ENCODE results near the gene SP2.
A peak's percentile ranks its signal among the peaks of the same experiment; 100 is the strongest.

The SP2 gene

DNA sequence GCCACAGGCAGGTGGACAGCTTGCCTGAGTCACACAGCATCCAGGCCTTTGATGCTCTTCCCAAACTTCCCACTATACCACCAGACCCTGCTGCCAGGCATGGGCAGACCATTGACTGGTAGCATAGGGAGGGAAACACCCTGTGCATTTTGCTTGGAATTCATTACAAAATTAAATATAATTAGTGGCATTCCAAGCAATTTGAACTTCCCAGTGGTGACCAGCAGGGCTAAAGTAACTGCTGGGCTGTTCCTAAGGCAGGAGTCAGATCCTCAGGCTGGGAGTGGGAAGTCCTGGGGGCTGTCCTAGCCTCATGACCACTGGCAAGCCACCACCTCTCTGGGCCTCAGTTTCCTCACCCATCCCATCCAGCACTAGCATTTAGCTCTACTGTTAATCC, 57.9 kb downstream of the SP2 start:
- FAIRE-seq, result no peak

DNA sequence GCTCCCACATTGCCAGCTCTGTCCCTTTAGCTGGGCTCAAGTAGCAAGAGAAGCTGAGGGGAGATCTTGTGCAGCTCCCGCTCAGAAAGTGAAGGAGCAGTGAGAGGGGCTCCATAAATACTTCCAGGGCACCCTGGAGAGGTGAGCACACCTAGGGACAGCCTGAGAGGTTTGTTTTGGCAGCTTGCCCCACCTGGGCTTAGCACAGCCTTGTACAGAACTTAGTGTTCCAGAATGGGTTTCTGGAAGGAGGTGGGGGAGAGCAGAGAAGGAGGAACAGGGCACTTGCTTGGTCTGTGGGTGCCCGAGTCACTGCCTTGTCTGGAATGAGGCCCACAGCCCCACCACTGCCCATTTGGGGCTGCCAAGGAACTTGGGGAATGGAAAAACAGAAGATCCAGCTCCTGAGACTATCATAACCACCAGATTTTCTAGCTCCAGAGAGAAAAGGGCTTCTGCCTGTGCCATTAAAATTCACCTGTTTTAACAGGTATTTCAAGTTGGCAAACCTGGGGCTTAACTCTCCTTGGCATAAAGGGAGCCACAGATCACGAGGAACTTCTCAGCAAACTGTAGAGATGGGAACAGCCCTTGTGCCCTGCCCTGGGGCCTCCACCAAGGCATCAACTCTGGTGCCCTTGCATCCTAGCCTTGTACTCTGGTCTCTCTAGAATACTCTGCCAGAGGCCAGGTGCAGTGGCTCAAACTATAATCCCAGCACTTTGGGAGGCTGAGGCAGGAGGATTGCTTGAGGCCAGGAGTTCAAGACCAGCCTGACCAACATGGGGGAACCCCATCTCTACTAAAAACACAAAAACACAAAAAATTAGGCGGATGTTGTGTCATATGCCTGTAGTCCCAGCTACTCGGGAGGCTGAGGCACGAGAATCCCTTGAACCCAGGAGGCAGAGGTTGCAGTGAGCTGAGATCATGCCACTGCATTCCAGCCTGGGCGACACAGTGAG, 59.7 kb downstream of the SP2 start:
- FAIRE-seq, result no peak

DNA sequence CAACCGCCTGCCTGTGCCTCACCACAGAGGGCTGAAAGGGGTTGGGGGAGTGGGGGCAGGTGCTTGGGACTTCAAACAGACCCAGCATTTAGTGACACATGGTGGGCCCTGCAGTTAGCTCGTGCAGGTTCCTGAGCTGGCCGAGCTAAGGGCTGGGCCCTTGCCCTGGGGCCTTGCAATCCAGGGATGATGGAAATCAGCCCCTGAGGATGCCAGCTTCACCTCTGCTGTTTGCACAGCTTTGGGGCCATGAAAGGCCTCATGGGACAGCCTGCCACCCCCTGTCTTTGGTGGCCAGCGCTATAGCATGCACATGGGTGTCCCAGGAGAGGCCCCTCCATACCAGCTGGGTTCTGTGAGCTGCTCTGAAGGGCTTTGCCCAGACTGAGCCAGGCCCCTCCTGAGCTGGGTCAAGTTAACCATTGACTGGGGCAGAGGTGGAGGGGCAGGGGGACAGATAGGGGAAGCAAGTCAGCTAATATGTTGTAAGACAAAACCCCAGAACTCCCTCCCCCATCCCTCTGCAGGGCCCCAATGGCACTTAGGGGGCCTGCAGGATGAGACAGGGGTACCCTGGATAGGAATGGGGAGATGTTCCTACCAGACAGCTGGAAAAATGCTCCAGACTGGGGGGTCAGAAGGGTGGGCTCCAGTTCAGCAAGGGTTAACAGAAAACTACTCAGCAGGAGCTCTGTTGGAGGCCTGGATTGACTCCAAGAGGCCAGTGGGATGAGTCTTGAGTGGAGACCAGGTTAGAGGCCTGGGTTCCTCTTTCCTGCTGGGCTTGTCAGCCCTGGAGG, 61.0 kb downstream of the SP2 start:
- FAIRE-seq, result no peak

DNA sequence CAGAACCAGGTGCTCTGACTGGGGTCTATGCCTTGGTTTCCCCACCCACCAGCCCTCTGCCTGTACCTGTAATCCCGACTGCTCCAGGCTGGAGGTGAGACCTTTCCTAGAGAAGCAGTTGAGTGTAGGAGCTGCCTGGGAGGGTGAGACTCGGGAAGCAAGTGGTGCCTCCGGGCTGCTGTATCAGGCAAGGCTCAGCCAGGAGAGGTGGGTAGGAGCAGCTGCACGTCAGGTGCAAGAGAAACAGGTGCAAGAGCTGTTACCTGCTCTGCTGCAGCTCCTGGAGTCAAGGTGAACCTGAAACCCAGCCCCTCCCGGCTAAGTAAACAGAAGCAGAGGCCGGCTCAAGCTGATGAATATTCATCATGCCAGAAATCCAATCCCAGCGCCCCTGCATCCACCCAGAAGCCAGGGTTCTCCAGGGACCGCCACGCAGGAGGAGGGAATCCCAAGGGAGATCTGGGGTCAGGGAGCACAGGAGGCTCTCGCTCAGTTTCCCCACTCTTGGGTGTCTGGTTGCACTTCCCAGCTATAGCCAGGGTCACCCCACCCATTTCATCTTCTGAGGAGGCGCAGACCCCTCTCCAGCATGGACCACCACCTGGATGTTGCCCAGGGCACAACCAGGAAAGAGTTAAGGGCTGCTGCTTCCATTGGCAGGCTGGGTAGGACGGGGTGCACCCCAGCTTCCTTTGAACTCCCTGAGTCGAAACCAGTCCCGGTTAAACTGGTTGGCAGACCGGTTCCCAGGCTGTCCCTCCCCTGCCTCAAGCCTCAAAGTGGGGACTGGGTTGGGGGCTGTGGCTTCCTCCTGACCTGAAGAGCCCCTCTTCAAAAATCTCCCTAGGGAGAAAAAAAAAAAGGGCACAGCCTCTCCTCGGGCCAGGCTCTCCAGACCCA, 61.8 kb downstream of the SP2 start, which contains the start of gene PRR15L:
Gene PRR15L (minus strand): TSS at position 293 of the 900 bp plus-strand sequence. CDS start 4,649 bp downstream, outside the sequence.
- FAIRE-seq, result peak; percentile 43

DNA sequence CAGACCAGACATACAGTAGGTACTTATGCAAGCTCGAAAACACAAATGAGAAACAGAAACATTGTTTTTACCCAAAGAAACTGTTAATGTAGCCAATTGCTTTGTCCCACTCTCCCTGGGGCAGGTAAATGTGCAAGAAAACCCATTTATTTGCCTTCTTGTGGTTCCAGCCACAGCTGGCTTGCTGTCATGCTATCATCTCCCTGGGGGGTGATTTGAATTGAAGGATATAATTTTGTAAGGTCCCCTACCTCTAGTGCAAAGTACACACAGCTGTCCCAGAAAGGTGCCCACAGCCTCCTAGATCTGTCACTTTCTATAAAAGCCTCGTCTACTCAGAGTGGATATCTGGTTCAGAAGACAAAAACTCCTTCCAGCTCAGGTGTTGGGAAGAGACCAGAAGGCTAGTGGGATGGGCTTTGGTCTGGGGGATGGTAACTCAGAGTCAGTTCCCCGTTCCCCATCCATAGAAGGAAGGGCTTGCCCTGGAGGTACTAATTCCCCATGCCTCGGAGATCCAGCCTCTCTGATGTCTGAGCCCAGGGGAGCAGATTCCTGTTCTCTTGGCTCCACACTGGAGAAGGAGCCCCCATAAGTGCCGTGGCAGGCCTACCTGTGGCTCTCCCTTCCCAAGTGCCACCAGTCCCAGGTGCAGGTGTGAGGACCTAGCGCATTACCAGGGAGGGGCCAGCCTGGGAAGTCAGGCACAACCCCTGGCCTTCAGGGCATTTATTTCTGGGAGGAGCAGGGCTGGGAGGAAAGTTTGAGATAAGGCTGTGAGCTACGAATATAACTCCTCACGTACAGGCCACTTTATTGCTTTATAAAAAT, 64.0 kb downstream of the SP2 start:
- no peak for FAIRE-seq

DNA sequence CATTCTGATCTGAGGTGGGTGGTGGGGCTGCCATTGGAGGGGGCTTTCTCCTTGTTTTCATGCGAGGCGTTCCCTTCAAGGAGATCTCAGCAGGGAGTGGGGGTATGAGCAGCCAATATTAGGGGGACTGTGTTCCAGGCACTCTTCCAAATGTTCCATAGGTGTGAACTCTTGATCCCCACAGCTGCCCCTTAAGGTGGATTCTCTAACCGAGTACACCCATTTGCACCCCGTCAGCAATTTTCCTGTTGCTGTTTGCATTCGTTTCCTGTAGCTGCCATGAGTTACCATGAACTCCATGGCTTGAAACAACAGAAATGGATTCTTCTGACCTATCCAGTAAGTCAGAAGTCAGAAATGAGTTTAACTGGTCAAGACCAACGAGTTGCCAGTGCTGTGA, 65.4 kb downstream of the SP2 start:
- no peak for FAIRE-seq

DNA sequence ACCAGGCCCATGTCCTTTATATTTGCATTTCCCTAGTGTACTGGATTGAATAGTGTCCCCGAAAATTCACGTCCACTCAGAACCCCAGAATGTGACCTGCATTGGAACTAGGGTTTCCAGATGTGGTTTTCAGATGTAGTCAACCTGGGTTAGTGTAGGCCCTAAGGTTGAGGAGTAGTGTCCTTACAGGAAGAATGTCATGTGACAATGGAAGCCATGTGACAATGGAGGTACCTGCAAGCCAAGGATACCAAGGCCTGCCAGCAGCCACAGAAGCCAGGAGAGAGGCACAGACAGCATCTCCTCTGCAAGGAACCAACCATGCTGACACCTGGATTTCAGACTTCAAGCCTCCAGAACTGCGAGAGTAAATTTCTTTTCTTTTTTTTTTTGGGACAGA, 66.9 kb downstream of the SP2 start:
- no peak for FAIRE-seq

DNA sequence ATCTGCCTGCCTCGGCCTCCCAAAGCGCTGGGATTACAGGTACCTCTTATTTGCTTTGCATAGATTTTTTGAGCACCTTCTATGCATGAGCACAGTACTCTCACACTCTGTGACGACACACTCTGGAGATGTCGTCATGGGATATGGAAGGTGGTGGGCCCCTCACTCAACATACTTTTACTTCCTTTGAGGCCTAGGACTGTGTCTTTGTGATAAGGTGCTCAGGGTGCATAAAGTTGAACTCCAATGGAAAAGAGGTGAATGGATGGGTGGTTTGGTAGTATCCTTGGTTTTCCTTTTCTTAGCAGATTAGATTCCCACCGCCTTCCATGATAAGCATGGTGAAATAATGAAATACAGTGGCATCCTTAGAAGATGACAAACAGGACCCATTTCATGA, 68.8 kb downstream of the SP2 start:
- FAIRE-seq, result no peak

DNA sequence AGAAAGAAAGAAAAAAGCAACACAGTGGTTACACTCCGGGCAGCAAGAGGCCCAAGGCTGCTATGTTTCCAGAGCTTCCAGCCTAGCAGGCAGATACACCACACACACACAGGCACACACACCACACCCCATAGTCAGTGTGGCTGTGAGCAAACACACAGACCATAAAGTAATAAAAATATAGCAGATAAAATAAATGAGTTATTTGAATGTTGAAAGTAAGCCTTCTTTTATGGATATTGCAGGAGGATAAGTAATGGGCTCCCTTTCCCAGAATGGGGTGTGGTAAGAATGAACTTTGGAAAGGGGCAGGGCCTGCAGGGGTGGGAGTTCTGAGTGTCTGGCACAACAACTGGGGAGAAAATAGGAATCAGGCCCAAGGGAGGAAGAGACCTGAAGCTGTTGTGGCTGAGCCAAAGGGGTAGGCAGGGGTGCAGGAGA, 70.1 kb downstream of the SP2 start:
- no peak for FAIRE-seq

DNA sequence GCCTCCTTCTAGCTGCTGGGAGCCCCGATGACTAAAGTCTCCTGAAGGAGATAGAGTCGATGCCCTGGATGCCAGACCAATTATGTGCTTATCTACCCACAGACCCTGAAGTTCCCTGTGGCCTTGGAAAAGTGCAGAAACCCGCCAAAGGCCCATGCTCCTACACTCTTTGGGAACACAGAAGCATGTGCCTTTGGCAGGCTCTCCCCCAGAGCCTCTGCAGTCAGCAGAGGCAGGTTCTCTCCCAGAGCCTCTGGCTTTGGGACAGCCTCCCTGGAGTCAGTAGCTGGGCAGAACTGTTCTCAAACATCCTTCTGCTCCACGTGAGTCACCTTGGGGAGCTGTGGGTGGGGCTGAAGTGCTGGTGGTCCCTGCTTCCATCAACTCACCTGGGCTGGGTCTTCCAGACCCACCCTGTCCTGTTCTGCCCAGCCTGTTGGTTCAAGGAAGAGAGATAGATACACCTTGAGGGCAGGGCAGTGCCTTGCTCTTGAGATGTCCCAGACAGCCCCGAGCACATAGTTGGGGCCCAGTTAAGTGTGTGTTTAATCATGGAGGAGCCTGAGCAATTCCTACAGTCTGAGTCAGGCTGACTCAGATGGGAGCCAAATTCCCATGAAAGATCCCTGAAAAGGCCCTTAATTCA, 71.7 kb downstream of the SP2 start:
- no peak for FAIRE-seq

DNA sequence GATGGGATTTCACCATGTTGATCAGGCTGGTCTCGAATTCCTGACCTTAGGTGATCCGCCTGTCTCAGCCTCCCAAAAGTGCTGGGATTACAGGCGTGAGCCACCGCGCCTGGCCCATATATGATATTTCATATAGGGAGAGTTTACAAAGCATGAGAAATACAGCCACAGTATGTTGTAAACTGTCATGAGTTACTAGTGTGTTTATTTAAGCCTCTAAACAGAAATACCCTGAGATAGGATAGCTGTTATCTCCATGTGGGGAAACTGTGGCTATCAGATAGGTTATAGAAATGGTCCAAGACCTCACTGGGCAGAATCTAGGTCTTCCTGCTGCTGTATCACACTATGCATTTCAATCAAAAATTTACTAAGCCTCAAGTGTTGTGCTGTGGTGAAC, 72.8 kb downstream of the SP2 start:
- FAIRE-seq, result no peak

DNA sequence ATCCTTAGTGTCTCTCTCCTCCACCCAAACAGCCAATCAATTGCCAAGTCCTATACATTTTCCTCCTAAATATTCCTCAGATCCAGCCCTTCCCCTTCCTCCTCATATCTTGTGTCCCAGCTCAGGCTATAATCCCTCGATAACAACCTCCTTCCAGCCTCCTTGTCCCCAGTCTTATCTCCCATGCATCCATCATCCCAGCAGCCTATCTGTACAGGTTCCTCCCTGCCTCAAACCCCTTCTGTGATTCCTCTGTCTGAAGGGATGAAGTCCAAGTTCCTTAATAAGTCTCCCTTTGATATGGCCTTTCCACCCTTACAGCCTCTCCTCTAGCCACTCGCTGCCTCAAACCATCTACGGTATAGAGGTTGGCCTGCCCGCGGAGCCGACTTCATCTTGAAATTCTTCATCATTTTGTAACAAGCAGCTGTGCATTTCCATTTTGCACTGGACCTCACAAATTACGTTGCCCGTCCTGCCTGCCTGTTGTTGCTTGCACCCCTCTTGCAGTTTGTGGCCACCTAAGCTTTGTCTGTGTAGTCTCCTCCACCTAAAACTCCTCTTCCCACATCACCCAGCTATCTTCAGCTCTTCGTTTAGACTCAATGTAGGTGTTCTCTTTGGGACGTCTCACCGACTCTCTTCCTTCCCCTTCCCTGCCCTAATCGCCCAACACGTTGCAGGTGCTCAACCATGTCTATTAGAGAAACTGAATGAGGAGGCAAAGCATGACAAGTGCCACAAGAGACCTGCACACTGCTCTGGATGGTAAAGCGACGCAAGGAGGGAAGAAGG, 74.1 kb downstream of the SP2 start:
- FAIRE-seq, result no peak

DNA sequence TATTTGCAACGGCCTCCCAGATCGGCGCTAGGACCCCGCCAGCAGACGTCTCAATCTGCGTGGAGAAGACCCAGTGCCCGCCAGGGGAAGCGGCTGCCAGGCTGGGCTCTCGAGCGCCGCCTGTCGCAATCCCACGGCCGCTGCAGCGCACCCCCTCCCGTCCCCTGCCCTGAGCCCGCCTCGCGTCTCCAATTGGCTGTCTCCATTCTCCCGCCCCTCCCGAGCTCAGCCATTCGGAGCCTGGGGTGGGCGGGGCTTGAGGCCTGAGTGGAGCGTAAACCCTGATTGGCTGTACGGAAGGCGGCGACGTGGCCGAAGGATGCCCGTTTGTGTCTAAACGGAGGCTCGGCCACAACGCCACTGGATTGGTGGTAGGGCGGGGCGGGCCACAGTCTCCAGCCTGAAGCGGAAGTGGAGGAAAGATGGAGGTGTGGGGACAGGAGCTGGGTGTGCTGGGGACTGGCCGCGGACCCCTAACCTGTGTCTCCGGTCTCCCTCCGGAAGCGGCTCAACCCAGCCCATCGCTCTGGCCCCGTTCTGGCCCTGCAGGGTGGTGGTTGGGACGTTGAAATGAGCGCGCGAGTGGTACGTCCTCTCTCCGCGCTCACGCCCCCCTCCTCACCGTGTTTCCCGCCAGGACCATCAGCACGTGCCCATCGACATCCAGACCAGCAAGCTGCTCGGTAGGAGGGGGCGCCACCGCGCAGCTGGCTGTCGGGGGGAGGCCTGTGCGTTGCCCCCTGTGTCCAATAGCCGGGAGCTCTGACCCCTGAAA, 74.9 kb downstream of the SP2 start, which contains the start of gene CDK5RAP3:
Gene CDK5RAP3 (plus strand): TSS at position 389 of the 775 bp plus-strand sequence. CDS start 34 bp downstream, at position 423.
- peak; percentile 47 for FAIRE-seq

DNA sequence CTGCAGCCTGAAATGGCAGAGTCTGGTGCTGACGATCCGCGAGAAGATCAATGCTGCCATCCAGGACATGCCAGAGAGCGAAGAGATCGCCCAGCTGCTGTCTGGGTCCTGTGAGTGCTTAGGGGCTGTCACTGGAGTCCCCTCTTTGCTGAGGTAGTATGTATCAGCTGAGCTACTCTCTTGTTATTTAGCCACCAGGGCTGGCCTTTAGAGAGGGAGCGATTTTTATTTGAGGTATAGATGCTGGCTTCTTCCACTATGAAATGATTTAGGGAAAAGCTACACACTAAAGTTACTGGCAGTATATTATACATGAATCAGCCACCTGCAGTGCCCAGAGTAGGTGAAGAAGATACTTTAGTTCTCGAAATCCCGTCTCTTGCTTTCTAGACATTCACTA, 77.5 kb downstream of the SP2 start:
- FAIRE-seq, result no peak

DNA sequence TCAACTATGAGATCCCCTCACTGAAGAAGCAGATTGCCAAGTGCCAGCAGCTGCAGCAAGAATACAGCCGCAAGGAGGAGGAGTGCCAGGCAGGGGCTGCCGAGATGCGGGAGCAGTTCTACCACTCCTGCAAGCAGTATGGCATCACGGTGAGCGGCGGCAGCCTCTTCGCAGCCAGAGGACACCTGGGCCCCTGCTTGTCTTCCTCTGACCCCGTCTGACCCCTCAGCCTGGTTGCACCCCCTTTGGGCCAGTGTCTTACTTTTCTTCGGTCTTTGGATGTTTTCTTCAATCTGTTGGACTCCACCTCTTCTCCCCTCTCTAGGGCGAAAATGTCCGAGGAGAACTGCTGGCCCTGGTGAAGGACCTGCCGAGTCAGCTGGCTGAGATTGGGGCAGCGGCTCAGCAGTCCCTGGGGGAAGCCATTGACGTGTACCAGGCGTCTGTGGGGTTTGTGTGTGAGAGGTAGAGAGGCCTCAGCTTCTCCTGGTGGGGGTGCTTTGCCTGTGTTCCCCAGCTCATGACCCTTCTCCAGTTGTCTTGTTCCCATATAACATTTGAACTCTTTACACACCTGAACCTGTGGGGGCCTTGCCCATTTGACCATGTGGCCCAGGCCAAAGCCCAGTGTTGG, 79.3 kb downstream of the SP2 start:
- no peak for FAIRE-seq

DNA sequence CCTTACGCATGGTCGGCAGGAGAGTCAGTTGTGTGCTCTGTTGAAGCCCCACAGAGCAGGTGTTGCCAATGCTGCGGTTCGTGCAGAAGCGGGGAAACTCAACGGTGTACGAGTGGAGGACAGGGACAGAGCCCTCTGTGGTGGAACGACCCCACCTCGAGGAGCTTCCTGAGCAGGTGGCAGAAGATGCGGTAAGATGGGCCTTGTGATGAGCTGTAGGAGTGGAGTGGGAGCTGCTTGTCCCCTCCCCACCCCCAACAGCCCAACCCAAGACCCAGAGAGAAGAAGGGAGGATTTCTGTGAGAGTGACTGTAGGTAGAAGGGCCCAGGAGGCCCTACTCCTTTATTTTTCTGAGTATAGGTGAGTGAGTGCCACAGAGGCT, 79.8 kb downstream of the SP2 start:
- FAIRE-seq, result no peak

DNA sequence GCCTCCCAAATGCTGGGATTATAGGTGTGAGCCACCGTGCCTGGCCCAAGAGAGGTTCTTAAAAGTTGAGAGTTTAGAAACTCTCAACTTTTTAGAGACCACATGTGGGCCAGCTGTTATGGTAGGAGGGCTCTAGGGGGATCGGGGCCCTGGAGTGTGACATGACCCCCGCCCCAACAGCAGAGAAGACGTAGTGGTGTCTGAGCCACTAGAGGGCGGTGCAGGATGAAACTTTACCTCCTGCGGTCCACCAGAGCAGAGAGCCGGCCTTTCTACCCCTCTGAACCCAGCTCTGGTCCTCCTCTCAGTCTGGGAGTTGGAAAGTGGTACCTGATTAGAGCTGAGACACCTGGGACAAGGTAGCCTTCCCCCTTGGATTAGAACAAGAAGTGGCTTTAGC, 82.3 kb downstream of the SP2 start:
- no peak for FAIRE-seq
